OCI-M1 (cell line): ENCODE results near the gene CADPS2.
"Not testable (repeated sequence)": the region's sequence is repeated elsewhere in the genome, so short reads cannot be mapped to it uniquely, and the experiment has no call there.

Source experiments
- DNase-seq: peaks from one replicate; lab custom pipeline; 2025; lab: John Stamatoyannopoulos, UW

CADPS2 gene

GRCh38 chr7:122290476-122290875, 595.8 kb downstream of the CADPS2 start:
- no peak for DNase-seq

GRCh38 chr7:122289426-122289825, 596.8 kb downstream of the CADPS2 start:
- no peak for DNase-seq

GRCh38 chr7:122284608-122285007, 601.7 kb downstream of the CADPS2 start:
- not testable (repeated sequence) for DNase-seq

- no peak for DNase-seq
These were observed 613.1 kb downstream of the CADPS2 start for GRCh38 chr7:122273117-122273516.

GRCh38 chr7:122269241-122269640, 617.0 kb downstream of the CADPS2 start:
- no peak for DNase-seq
